Medulla oblongata (tissue), 1 donor: Measurements from ENCODE around the gene SRGAP2B.
"Not testable (repeated sequence)": the region's sequence is repeated elsewhere in the genome, so short reads cannot be mapped to it uniquely, and the experiment has no call there.

Experiments used
- DNase-seq: peaks from one replicate; pipeline ENCODE4 v3.0.0-alpha.2; 2015; ENCODE audit errors: extremely low spot score

The SRGAP2B gene

GRCh38 chr1:144998134-144998980, 96.8 kb downstream of the SRGAP2B start:
- DNase-seq: peak; percentile 3

- DNase-seq: peak; percentile 2
These were observed 99.2 kb downstream of the SRGAP2B start for GRCh38 chr1:144995833-144996410.

GRCh38 chr1:144992915-144993314, 102.2 kb downstream of the SRGAP2B start:
- DNase-seq: peak; percentile 1

- not testable (repeated sequence) for DNase-seq
These were observed 104.5 kb downstream of the SRGAP2B start for GRCh38 chr1:144990611-144991010.

- DNase-seq: not testable (repeated sequence)
These were observed 108.0 kb downstream of the SRGAP2B start for GRCh38 chr1:144987131-144987530.

- DNase-seq: not testable (repeated sequence)
These were observed 108.8 kb downstream of the SRGAP2B start for GRCh38 chr1:144986171-144986860.

- not testable (repeated sequence) for DNase-seq
These were observed 109.5 kb downstream of the SRGAP2B start for GRCh38 chr1:144985550-144986170.

GRCh38 chr1:144982802-144983525, 112.2 kb downstream of the SRGAP2B start:
- not testable (repeated sequence) for DNase-seq

- not testable (repeated sequence) for DNase-seq
These were observed 114.0 kb downstream of the SRGAP2B start for GRCh38 chr1:144981157-144981556.

GRCh38 chr1:144979960-144980595, 115.0 kb downstream of the SRGAP2B start:
- not testable (repeated sequence) for DNase-seq

- not testable (repeated sequence) for DNase-seq
These were observed 117.3 kb downstream of the SRGAP2B start for GRCh38 chr1:144977856-144978255.

- DNase-seq: not testable (repeated sequence)
These were observed 123.2 kb downstream of the SRGAP2B start for GRCh38 chr1:144971936-144972335.

GRCh38 chr1:144966488-144966887, 128.6 kb downstream of the SRGAP2B start:
- DNase-seq: not testable (repeated sequence)

- DNase-seq: not testable (repeated sequence)
These were observed 130.4 kb downstream of the SRGAP2B start for GRCh38 chr1:144964765-144965164.

GRCh38 chr1:144964186-144964585, 130.9 kb downstream of the SRGAP2B start:
- not testable (repeated sequence) for DNase-seq

- not testable (repeated sequence) for DNase-seq
These were observed 131.6 kb downstream of the SRGAP2B start for GRCh38 chr1:144963571-144963970.

GRCh38 chr1:144961604-144962583, 133.2 kb downstream of the SRGAP2B start:
- not testable (repeated sequence) for DNase-seq

- DNase-seq: not testable (repeated sequence)
These were observed 134.1 kb downstream of the SRGAP2B start for GRCh38 chr1:144960929-144961488.

- not testable (repeated sequence) for DNase-seq
These were observed 146.7 kb downstream of the SRGAP2B start for GRCh38 chr1:144948390-144948789.
